Measurements from ENCODE around the gene RFWD3.

Gene RFWD3

GRCh38 chr16:74591876-74592650 is 74.6 kb downstream of the RFWD3 start:
- no peaks in the 10 kb centered on the region for H3K36me3 ChIP-seq (ENCODE audit: control insufficient read depth, insufficient read depth, low read length)
- no peak overlapping the region for H3K4me3 ChIP-seq (ENCODE audit: low read depth, low read length)
- TF ChIP-seq, protein P1, sequence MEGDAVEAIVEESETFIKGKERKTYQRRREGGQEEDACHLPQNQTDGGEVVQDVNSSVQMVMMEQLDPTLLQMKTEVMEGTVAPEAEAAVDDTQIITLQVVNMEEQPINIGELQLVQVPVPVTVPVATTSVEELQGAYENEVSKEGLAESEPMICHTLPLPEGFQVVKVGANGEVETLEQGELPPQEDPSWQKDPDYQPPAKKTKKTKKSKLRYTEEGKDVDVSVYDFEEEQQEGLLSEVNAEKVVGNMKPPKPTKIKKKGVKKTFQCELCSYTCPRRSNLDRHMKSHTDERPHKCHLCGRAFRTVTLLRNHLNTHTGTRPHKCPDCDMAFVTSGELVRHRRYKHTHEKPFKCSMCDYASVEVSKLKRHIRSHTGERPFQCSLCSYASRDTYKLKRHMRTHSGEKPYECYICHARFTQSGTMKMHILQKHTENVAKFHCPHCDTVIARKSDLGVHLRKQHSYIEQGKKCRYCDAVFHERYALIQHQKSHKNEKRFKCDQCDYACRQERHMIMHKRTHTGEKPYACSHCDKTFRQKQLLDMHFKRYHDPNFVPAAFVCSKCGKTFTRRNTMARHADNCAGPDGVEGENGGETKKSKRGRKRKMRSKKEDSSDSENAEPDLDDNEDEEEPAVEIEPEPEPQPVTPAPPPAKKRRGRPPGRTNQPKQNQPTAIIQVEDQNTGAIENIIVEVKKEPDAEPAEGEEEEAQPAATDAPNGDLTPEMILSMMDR (IDR thresholded peaks at IDR 0.05) = no peak
- peaks cover 78% of the 10 kb centered on the region for H3K79me2 ChIP-seq
- no peaks in the 10 kb centered on the region for H3K27me3 ChIP-seq (ENCODE audit: control insufficient read depth, insufficient read depth, low read length)
- no peak overlapping the region for H3K27ac ChIP-seq
- no peak overlapping the region for H3K9ac ChIP-seq
- H3K4me2 ChIP-seq (ENCODE audit: low read length) = no peak overlapping the region
- peaks cover 3% of the 10 kb centered on the region for H3K4me1 ChIP-seq
- H3K9me3 ChIP-seq (ENCODE audit: control insufficient read depth, low read length) = no peaks in the 10 kb centered on the region
- no peak overlapping the region for H2AFZ ChIP-seq

- TF ChIP-seq, protein P1 (IDR thresholded peaks at IDR 0.05) = no peak
- peaks cover 77% of the 10 kb centered on the region for H3K79me2 ChIP-seq
- H3K4me1 ChIP-seq = peaks cover 3% of the 10 kb centered on the region
- no peak overlapping the region for H3K4me2 ChIP-seq (ENCODE audit: low read length)
- H3K27me3 ChIP-seq (ENCODE audit: control insufficient read depth, insufficient read depth, low read length) = no peaks in the 10 kb centered on the region
- no peak overlapping the region for H3K4me3 ChIP-seq (ENCODE audit: low read depth, low read length)
- H3K9ac ChIP-seq = no peak overlapping the region
- no peaks in the 10 kb centered on the region for H3K36me3 ChIP-seq (ENCODE audit: control insufficient read depth, insufficient read depth, low read length)
- no peaks in the 10 kb centered on the region for H3K9me3 ChIP-seq (ENCODE audit: control insufficient read depth, low read length)
- no peak overlapping the region for H3K27ac ChIP-seq
- H2AFZ ChIP-seq = no peak overlapping the region
Observed at GRCh38 chr16:74586948-74587347, 79.7 kb downstream of the RFWD3 start.

DNA sequence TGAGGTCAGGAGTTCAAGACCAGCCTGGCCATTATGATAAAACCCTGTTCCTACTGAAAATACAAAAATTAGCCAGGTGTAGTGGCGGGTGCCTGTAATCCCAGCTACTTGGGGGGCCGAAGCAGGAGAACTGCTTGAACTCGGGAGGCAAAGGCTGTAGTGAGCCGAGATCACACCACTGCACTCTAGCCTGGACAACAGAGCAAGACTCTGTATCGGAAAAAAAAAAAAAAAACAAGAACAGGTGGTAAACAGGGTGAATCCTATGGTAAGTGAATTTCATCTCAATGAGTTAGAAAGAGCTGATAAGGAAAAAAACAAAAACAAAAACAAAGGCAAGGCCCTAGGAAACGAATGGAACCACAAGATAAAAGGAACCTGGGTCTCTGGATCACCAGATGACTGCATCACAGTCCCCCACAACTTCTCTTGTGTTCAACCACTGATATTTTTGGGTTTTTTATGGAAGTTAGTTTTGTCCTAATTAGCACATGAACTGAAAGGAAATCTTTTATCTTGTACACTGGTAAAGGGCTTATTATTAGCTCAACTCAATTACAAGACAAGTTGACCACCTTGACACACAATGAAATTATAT is 80.7 kb downstream of the RFWD3 start:
- Histone ChIP-seq H3K27ac (no peak overlapping the region), H3K27me3 (ENCODE audit: control insufficient read depth, insufficient read depth, low read length) (no peaks in the 10 kb centered on the region), H3K79me2 (peaks cover 74% of the 10 kb centered on the region), H2AFZ (no peak overlapping the region), H3K36me3 (ENCODE audit: control insufficient read depth, insufficient read depth, low read length) (no peaks in the 10 kb centered on the region), H3K4me2 (ENCODE audit: low read length) (no peak overlapping the region), H3K4me1 (peaks cover 6% of the 10 kb centered on the region), H3K9me3 (ENCODE audit: control insufficient read depth, low read length) (no peaks in the 10 kb centered on the region), H3K9ac (no peak overlapping the region), H3K4me3 (ENCODE audit: low read depth, low read length) (no peak overlapping the region)
- TF ChIP-seq, protein P1 (IDR thresholded peaks at IDR 0.05) = no peak

- H3K4me1 ChIP-seq = peaks cover 6% of the 10 kb centered on the region
Observed at GRCh38 chr16:74583926-74584666, 82.6 kb downstream of the RFWD3 start.

More at GRCh38 chr16:74583926-74584666, 82.6 kb downstream of the RFWD3 start:
- Histone ChIP-seq H3K79me2 (peaks cover 77% of the 10 kb centered on the region), H2AFZ (no peak overlapping the region), H3K9me3 (ENCODE audit: control insufficient read depth, low read length) (no peaks in the 10 kb centered on the region), H3K36me3 (ENCODE audit: control insufficient read depth, insufficient read depth, low read length) (no peaks in the 10 kb centered on the region), H3K27me3 (ENCODE audit: control insufficient read depth, insufficient read depth, low read length) (no peaks in the 10 kb centered on the region), H3K4me3 (ENCODE audit: low read depth, low read length) (no peak overlapping the region), H3K9ac (no peak overlapping the region), H3K27ac (no peak overlapping the region), H3K4me2 (ENCODE audit: low read length) (no peak overlapping the region)
- TF ChIP-seq, protein P1 (IDR thresholded peaks at IDR 0.05) = no peak
